Left lung (tissue), 10 donors: ENCODE results near the gene ATP6V0E2. TPM values are rescaled to one million over a fixed set of nuclear protein-coding genes. Genes with fewer than 3 reads are reported as not detected.
A peak's percentile ranks its signal among the peaks of the same experiment; 100 is the strongest.

ENCODE experiments used
- ATAC-seq: fragments of 200-7000 bp; cut with Tn5 transposase; one replicate; pipeline ENCODE4 v1.9.1; 2020; ENCODE audit warnings: moderate library complexity
- DNase-seq, 4 donors: peaks; one replicate each; pipeline ENCODE4 v3.0.0-alpha.2; 2013 to 2020
- H3K27ac ChIP-seq, 2 donors: fragments of 200-600 bp; sonication (generic) in 1 of 2; one replicate each; pipeline versions ENCODE4 v1.5.0 to v1.8.0; 2020 to 2021
- H3K27me3 ChIP-seq, 2 donors: fragments of 200-600 bp; sonication (generic) in 1 of 2; one replicate each; pipeline versions ENCODE4 v1.5.0 to v1.8.0; 2020 to 2021
- H3K36me3 ChIP-seq, 2 donors: fragments of 200-600 bp; sonication (generic) in 1 of 2; one replicate each; pipeline versions ENCODE4 v1.5.0 to v1.8.0; 2020 to 2021
- H3K4me1 ChIP-seq, 2 donors: fragments of 200-600 bp; one replicate each; pipeline ENCODE4 v1.8.0; 2021
- H3K4me3 ChIP-seq, 2 donors: fragments of 200-600 bp; sonication (generic) in 1 of 2; one replicate each; pipeline versions ENCODE4 v1.5.0 to v1.8.0; 2020 to 2021; ENCODE audit warnings: mild to moderate bottlenecking in 1 of 2
- H3K9me3 ChIP-seq, 2 donors: fragments of 200-600 bp; sonication (generic) in 1 of 2; one replicate each; pipeline versions ENCODE4 v1.5.0 to v1.8.0; 2020 to 2021
- intact Hi-C, 2 donors: fragments of 100-400 bp; cut with DNase I; formaldehyde crosslinking; loops; one replicate each; pipeline versions ENCODE4 v1.11.2 to v1.14.2; 2022
- polyA plus RNA-seq, 6 donors: library from polyadenylated mRNA; unstranded; fragments of 120-200 nt; gene quantifications; one replicate each; pipeline ENCODE4 v1.2.1, GENCODE V29; 2013; ENCODE audit not compliant: insufficient read length in 6 of 6
- total RNA-seq, 2 donors: library from RNA; stranded (reverse); fragmentation: NEBNext Ultra II Directional; extraction: Animal tissue kit (Norgen Biotek cat#: 25700); gene quantifications; one replicate each; pipeline ENCODE4 v1.2.1, GENCODE V29; 2021
- TF ChIP-seq, protein P1 (sequence below), 2 donors: fragments of 200-600 bp; sonication (generic) in 1 of 2; IDR thresholded peaks; one replicate each; pipeline versions ENCODE4 v1.5.0 to v1.8.0; 2021; ENCODE audit warnings: antibody characterized with exemption in 2 of 2
- donor health status: DM: no; HTN: yes; CAD: no.
- donor health status: DM: no; HTN: no; CAD: no.

Gene ATP6V0E2
- total and polyA plus RNA-seq, 8 donors: 14.0 to 30.5 (median 16.9) TPM

DNA sequence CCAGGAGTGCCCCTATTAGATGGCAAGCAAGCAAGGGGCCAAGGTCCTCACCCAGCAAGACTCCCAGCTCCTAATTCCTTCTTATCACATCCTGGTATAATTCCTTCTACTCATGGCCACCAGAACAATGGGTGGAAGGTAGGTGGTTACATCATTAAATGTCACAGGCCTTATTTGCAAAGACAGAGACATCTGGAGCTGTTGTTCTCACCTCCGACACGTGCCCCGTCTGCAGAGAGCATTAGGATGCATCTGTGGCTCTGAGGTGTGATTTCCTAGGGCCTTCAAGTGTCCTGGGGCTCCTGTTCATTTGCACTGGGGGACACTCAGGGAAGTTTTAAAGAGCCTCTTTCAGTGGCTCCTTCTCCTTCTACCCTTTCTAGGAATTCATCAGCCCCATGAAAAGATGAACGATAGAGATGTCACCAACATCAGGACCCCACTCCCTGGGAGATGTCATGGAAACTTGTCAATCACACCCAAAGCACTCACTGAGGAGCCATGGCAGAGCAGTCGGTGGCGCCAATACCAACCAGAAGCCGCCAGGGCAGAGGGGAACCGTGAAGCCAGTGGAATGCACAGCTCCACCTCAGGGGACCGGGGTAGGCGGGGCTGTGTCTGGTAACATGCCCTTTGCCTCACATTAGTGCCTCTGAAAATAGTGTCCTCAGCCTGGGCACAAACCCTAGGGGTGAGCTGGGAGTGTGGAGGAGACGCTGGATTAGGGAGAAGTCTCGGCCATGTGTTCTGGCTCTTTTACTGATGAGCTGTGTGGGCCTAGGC lies 2.9 kb upstream of the ATP6V0E2 start:
- no peak overlapping the region for H3K4me3 ChIP-seq
- no peak overlapping the region for H3K27ac ChIP-seq
- TF ChIP-seq, protein P1, sequence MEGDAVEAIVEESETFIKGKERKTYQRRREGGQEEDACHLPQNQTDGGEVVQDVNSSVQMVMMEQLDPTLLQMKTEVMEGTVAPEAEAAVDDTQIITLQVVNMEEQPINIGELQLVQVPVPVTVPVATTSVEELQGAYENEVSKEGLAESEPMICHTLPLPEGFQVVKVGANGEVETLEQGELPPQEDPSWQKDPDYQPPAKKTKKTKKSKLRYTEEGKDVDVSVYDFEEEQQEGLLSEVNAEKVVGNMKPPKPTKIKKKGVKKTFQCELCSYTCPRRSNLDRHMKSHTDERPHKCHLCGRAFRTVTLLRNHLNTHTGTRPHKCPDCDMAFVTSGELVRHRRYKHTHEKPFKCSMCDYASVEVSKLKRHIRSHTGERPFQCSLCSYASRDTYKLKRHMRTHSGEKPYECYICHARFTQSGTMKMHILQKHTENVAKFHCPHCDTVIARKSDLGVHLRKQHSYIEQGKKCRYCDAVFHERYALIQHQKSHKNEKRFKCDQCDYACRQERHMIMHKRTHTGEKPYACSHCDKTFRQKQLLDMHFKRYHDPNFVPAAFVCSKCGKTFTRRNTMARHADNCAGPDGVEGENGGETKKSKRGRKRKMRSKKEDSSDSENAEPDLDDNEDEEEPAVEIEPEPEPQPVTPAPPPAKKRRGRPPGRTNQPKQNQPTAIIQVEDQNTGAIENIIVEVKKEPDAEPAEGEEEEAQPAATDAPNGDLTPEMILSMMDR (IDR thresholded peaks at IDR 0.05): no peak
- intact Hi-C loops: no loop called here
- H3K27me3 ChIP-seq: peaks cover 0 to 20% of the 10 kb centered on the region in 2 donors
- DNase-seq: no peak
- ATAC-seq: no peak
- H3K9me3 ChIP-seq: no peaks in the 10 kb centered on the region
- no peaks in the 10 kb centered on the region for H3K36me3 ChIP-seq
- peaks cover 13 to 35% of the 10 kb centered on the region in 2 donors for H3K4me1 ChIP-seq

DNA sequence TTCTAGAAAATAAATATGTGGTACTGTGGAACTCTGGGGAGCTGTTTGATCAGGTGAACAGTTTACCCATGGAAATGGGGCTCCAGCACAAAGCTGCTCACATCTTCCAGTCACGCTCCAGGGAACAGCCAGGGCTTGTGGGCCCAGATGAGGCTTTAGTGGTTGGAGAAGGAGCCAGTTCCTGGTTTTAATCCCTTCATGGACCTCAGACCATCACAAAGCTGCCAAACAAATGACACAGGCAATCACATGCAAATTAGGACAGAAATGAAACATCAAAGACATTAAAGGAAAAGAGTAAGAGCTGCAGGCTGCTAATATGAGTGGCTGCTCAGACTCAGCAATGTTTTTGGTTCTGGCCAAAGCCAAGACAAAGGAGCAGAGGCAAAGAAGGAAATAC lies 2.2 kb upstream of the ATP6V0E2 start:
- intact Hi-C loops: no loop called here
- H3K4me3 ChIP-seq: no peak overlapping the region
- no peak overlapping the region for H3K27ac ChIP-seq
- H3K27me3 ChIP-seq: peaks cover 0 to 20% of the 10 kb centered on the region in 2 donors
- no peaks in the 10 kb centered on the region for H3K36me3 ChIP-seq
- peaks cover 13 to 28% of the 10 kb centered on the region in 2 donors for H3K4me1 ChIP-seq
- TF ChIP-seq, protein P1 (IDR thresholded peaks at IDR 0.05): no peak
- no peak for DNase-seq
- ATAC-seq: no peak
- H3K9me3 ChIP-seq: no peaks in the 10 kb centered on the region

DNA sequence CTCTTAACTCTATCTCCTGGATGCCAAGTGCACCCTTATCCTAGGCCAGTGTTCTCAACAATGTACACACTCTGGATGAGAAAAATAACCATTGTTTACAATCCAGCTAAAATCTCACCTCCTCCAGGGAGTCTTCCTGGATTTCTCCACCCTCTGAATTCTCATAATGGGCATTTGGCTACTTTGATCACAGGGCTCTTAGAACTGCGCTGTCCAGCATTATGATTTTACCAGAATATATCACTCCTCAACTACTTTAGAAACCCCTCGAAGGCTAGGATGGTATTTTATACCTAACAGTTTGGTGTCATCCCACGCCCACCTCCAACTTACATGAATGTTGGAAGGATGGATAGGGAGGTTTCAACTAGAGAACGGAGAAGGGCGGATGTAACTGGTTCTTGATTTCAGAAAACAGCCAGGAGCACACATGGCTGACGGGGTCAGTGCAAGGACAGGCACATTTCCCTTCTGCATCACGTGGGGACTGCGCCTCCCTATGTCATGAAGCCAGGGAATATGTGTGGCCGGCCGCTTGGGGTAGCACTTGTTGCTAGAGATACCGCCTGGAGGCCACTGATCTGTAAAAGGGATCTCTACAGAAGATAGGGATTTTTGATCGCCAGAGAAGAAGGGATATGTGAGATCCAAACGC lies 1.2 kb upstream of the ATP6V0E2 start:
- DNase-seq (peak; percentile 62 to 86 (median 84)), ATAC-seq (peak; percentile 80)
- H3K27me3 ChIP-seq: peaks cover 0 to 20% of the 10 kb centered on the region in 2 donors
- peak overlapping the region; percentile 80 for H3K4me3 ChIP-seq
- H3K36me3 ChIP-seq: no peaks in the 10 kb centered on the region
- peak overlapping the region; percentile 71 to 74 for H3K27ac ChIP-seq
- H3K9me3 ChIP-seq: no peaks in the 10 kb centered on the region
- peaks cover 13 to 25% of the 10 kb centered on the region in 2 donors for H3K4me1 ChIP-seq
- TF ChIP-seq, protein P1 (IDR thresholded peaks at IDR 0.05): no peak
- intact Hi-C loops: no loop called here

DNA sequence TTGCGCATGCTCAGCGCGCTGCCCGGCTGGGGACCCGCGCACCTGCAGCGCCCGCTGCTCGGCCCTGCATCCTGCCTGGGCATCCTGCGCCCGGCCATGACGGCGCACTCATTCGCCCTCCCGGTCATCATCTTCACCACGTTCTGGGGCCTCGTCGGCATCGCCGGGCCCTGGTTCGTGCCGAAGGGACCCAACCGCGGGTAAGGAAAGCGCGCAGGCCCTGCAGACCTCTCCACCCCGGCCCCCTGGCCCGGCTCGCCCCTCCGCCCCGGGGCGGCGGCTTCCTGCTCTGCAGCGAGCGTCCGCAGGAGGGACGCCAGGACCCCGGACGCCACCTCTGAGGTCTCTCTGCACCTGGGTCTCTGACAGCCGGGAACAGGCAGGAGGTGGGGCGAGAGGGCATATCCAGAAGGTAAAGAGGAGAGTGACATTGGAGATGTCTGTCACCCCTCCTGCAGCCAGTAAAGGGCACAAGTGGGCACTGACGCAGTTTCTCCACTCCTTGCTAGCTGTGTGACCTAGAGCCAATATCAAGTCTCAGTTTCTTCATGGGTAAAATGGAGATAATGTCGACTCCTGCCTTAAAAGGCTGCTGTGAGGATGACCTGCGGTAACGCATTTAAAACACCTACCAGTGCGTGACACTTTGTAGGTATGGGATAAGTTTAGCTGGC lies 338 bp downstream of the ATP6V0E2 start:
- H3K9me3 ChIP-seq: no peaks in the 10 kb centered on the region
- peaks cover 13 to 25% of the 10 kb centered on the region in 2 donors for H3K4me1 ChIP-seq
- H3K27me3 ChIP-seq: peaks cover 0 to 20% of the 10 kb centered on the region in 2 donors
- intact Hi-C loops: no loop called here
- TF ChIP-seq, protein P1 (IDR thresholded peaks at IDR 0.05): no peak
- H3K36me3 ChIP-seq: peaks cover 0 to under 1% of the 10 kb centered on the region in 2 donors
- DNase-seq (no peak), ATAC-seq (peak; percentile 18)
- H3K4me3 ChIP-seq: peak overlapping the region; percentile 80
- H3K27ac ChIP-seq: peak overlapping the region in 1 of 2 donors; percentile 74

DNA sequence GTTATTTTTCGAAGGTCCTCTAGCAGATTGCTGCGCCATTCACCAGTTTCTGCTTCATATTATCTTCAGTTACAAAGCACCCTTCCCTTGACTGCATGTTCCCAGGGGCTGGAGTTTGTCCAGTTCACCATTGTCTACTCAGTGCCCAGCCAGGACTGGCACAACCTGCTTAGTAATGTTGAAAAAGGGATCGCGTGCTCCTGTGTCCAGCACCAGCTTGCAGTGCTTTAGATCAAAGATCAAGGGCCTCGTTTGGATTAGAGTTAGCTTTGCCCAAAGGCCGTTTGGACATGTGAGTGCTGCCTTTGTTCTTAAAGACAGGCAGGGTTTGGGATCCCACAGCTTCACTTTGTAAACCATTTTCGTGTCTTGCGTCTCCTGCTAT lies 867 bp downstream of the ATP6V0E2 start:
- no peak for DNase-seq
- intact Hi-C loops: no loop called here
- peak overlapping the region in 1 of 2 donors; percentile 80 for H3K4me3 ChIP-seq

More for the DNA sequence above, 867 bp downstream of the ATP6V0E2 start:
- no peak for ATAC-seq
- H3K27me3 ChIP-seq: peaks cover 0 to 20% of the 10 kb centered on the region in 2 donors
- no peak overlapping the region for H3K27ac ChIP-seq
- no peaks in the 10 kb centered on the region for H3K9me3 ChIP-seq
- H3K4me1 ChIP-seq: peaks cover 13 to 25% of the 10 kb centered on the region in 2 donors
- peaks cover 0 to 6% of the 10 kb centered on the region in 2 donors for H3K36me3 ChIP-seq
- TF ChIP-seq, protein P1 (IDR thresholded peaks at IDR 0.05): no peak
